Measurements from ENCODE around the gene SMIM32.

The SMIM32 gene

GRCh38 chr5:136199408-136199807, 6.4 kb upstream of the SMIM32 start:
- no peak overlapping the region for H3K4me3 ChIP-seq (ENCODE audit: low read depth, low read length)
- DNase-seq (ENCODE audit: low read depth, low spot score), result no peak
- in situ Hi-C loops (cut with HindIII; ENCODE audit: low sequenced_read_pairs), result no loop called here
- no peak for TF ChIP-seq CTCF (IDR thresholded peaks at IDR 0.05; ENCODE audit: low read depth, low read length)

- no peak for TF ChIP-seq CTCF (IDR thresholded peaks at IDR 0.05; ENCODE audit: low read depth, low read length)
- in situ Hi-C loops (cut with HindIII; ENCODE audit: low sequenced_read_pairs), result no loop called here
- DNase-seq (ENCODE audit: low read depth, low spot score), result no peak
- no peak overlapping the region for H3K4me3 ChIP-seq (ENCODE audit: low read depth, low read length)
Observed at GRCh38 chr5:136198453-136198852, 5.5 kb upstream of the SMIM32 start.

GRCh38 chr5:136197462-136198142, 4.6 kb upstream of the SMIM32 start:
- TF ChIP-seq CTCF (IDR thresholded peaks at IDR 0.05; ENCODE audit: low read depth, low read length), result no peak
- H3K4me3 ChIP-seq (ENCODE audit: low read depth, low read length), result no peak overlapping the region
- in situ Hi-C loops (cut with HindIII; ENCODE audit: low sequenced_read_pairs), result no loop called here
- no peak for DNase-seq (ENCODE audit: low read depth, low spot score)

GRCh38 chr5:136195971-136196820, 3.2 kb upstream of the SMIM32 start:
- TF ChIP-seq CTCF (IDR thresholded peaks at IDR 0.05; ENCODE audit: low read depth, low read length), result no peak
- in situ Hi-C loops (cut with HindIII; ENCODE audit: low sequenced_read_pairs), result no loop called here
- H3K4me3 ChIP-seq (ENCODE audit: low read depth, low read length), result no peak overlapping the region
- no peak for DNase-seq (ENCODE audit: low read depth, low spot score)

- DNase-seq (ENCODE audit: low read depth, low spot score), result no peak
- in situ Hi-C loops (cut with HindIII; ENCODE audit: low sequenced_read_pairs), result no loop called here
- H3K4me3 ChIP-seq (ENCODE audit: low read depth, low read length), result no peak overlapping the region
- no peak for TF ChIP-seq CTCF (IDR thresholded peaks at IDR 0.05; ENCODE audit: low read depth, low read length)
Observed at GRCh38 chr5:136194576-136194975, 1.6 kb upstream of the SMIM32 start.

- in situ Hi-C loops (cut with HindIII; ENCODE audit: low sequenced_read_pairs), result no loop called here
Observed at GRCh38 chr5:136193322-136193935, 467 bp upstream of the SMIM32 start.

More at GRCh38 chr5:136193322-136193935, 467 bp upstream of the SMIM32 start:
- DNase-seq (ENCODE audit: low read depth, low spot score), result no peak
- TF ChIP-seq CTCF (IDR thresholded peaks at IDR 0.05; ENCODE audit: low read depth, low read length), result no peak
- no peak overlapping the region for H3K4me3 ChIP-seq (ENCODE audit: low read depth, low read length)

Measured in astrocyte of the spinal cord (primary cell).